Measurements from ENCODE around the gene IARS2. TPM values are rescaled to one million over a fixed set of nuclear protein-coding genes. Genes with fewer than 3 reads are reported as not detected.
"Not testable (repeated sequence)": the region's sequence is repeated elsewhere in the genome, so short reads cannot be mapped to it uniquely, and the experiment has no call there.

IARS2 gene
- total RNA-seq, 2 experiments from 2014 or later = 75.0 to 75.2 TPM

- ATAC-seq (no peak), DNase-seq (no peak)
- Mint-ChIP-seq H3K36me3 (ENCODE audit: low read depth) (peaks cover 28% of the 10 kb centered on the region), H3K27me3 (no peaks in the 10 kb centered on the region), H3K27ac (no peak overlapping the region), H3K9me3 (no peaks in the 10 kb centered on the region), H3K4me1 (ENCODE audit: low read depth) (no peaks in the 10 kb centered on the region), H3K4me3 (no peak overlapping the region)
- CTCF ChIA-PET = no interaction called here
- intact Hi-C loops (cut with micrococcal nuclease) = no loop called here
- POLR2A ChIA-PET = no interaction called here
- TF ChIP-seq CTCF (IDR thresholded peaks at IDR 0.05) = no peak
Observed at GRCh38 chr1:220164517-220164916, 70.6 kb downstream of the IARS2 start.

- no peaks in the 10 kb centered on the region for H3K4me1 Mint-ChIP-seq (ENCODE audit: low read depth)
- ChIA-PET POLR2A (no interaction called here), CTCF (interaction anchor here (1.1 kb wide), 1 partner anchor 24 kb away, joined by 3 read pairs; no protein-coding TSS in a partner anchor)
- DNase-seq (no peak), ATAC-seq (no peak)
- intact Hi-C loops (cut with micrococcal nuclease) = no loop called here
- H3K4me3 Mint-ChIP-seq = no peak overlapping the region
- no peaks in the 10 kb centered on the region for H3K9me3 Mint-ChIP-seq
- no peak overlapping the region for H3K27ac Mint-ChIP-seq
- no peak for TF ChIP-seq CTCF (IDR thresholded peaks at IDR 0.05)
- H3K27me3 Mint-ChIP-seq = no peaks in the 10 kb centered on the region
- peaks cover 42% of the 10 kb centered on the region for H3K36me3 Mint-ChIP-seq (ENCODE audit: low read depth)
Observed at GRCh38 chr1:220166853-220167252, 72.9 kb downstream of the IARS2 start.

- ATAC-seq; H3K27me3 Mint-ChIP-seq; H3K27ac Mint-ChIP-seq; POLR2A ChIA-PET; CTCF ChIA-PET; H3K9me3 Mint-ChIP-seq; intact Hi-C loops (cut with micrococcal nuclease); H3K4me1 Mint-ChIP-seq (ENCODE audit: low read depth); DNase-seq; H3K4me3 Mint-ChIP-seq: not testable (repeated sequence)
- peaks cover 55% of the 10 kb centered on the region for H3K36me3 Mint-ChIP-seq (ENCODE audit: low read depth)
Observed at GRCh38 chr1:220169887-220170286, 76.0 kb downstream of the IARS2 start.

- H3K27me3 Mint-ChIP-seq = no peaks in the 10 kb centered on the region
- H3K27ac Mint-ChIP-seq = no peak overlapping the region
- H3K36me3 Mint-ChIP-seq (ENCODE audit: low read depth) = peaks cover 56% of the 10 kb centered on the region
- no peak for TF ChIP-seq CTCF (IDR thresholded peaks at IDR 0.05)
- no peaks in the 10 kb centered on the region for H3K4me1 Mint-ChIP-seq (ENCODE audit: low read depth)
- ATAC-seq (no peak), DNase-seq (no peak)
- H3K4me3 Mint-ChIP-seq = no peak overlapping the region
- ChIA-PET POLR2A (no interaction called here), CTCF (interaction anchor here (1.1 kb wide), 1 partner anchor 47 kb away, joined by 3 read pairs; no protein-coding TSS in a partner anchor)
- no peaks in the 10 kb centered on the region for H3K9me3 Mint-ChIP-seq
- intact Hi-C loops (cut with micrococcal nuclease) = no loop called here
Observed at GRCh38 chr1:220170836-220171526, 77.0 kb downstream of the IARS2 start.

- Mint-ChIP-seq H3K27me3 (no peaks in the 10 kb centered on the region), H3K27ac (no peak overlapping the region), H3K36me3 (ENCODE audit: low read depth) (peaks cover 58% of the 10 kb centered on the region), H3K4me3 (no peak overlapping the region), H3K9me3 (no peaks in the 10 kb centered on the region), H3K4me1 (ENCODE audit: low read depth) (peaks cover 3% of the 10 kb centered on the region)
- ChIA-PET CTCF (interaction anchor here (0.7 to 1.9 kb wide), 3 partner anchors 11 to 18 kb away, joined by 3 to 4 read pairs (median 3); no protein-coding TSS in a partner anchor), POLR2A (no interaction called here)
- DNase-seq (no peak), ATAC-seq (no peak)
- no peak for TF ChIP-seq CTCF (IDR thresholded peaks at IDR 0.05)
- intact Hi-C loops (cut with micrococcal nuclease) = no loop called here
Observed at GRCh38 chr1:220176540-220176939, 82.6 kb downstream of the IARS2 start.

Data from activated CD8-positive, alpha-beta T cell treated with anti-CD3 and anti-CD28 coated beads for 36 hours (primary cell).